ENCODE results near the gene NRL.

Gene NRL

GRCh38 chr14:24149302-24149969, 34.7 kb upstream of the NRL start:
- DNase-seq (ENCODE audit: low read depth in 1 of 2, low spot score in 1 of 2): no peak
- in situ Hi-C loops (cut with HindIII; ENCODE audit: low pct_unique_long_range_greater_than_20kb, low sequenced_read_pairs): no loop called here
- no peak for TF ChIP-seq JUND (IDR thresholded peaks at IDR 0.05; ENCODE audit: low read depth)

GRCh38 chr14:24147761-24148428, 33.1 kb upstream of the NRL start:
- TF ChIP-seq JUND (IDR thresholded peaks at IDR 0.05; ENCODE audit: low read depth): no peak
- DNase-seq (ENCODE audit: low read depth in 1 of 2, low spot score in 1 of 2): no peak
- in situ Hi-C loops (cut with HindIII; ENCODE audit: low pct_unique_long_range_greater_than_20kb, low sequenced_read_pairs): no loop called here

- TF ChIP-seq JUND (IDR thresholded peaks at IDR 0.05; ENCODE audit: low read depth): no peak
- peak; percentile 74 to 98 for DNase-seq (ENCODE audit: low read depth in 1 of 2, low spot score in 1 of 2)
- in situ Hi-C loops (cut with HindIII; ENCODE audit: low pct_unique_long_range_greater_than_20kb, low sequenced_read_pairs): no loop called here
Measured at GRCh38 chr14:24146978-24147760, 32.4 kb upstream of the NRL start, which contains the start of gene RNF31. TSS of gene RNF31 (plus strand) at chr14:24147498. CDS start at chr14:24147699, 201 bp downstream.

- no peak for TF ChIP-seq JUND (IDR thresholded peaks at IDR 0.05; ENCODE audit: low read depth)
- peak; percentile 81 to 97 for DNase-seq (ENCODE audit: low read depth in 1 of 2, low spot score in 1 of 2)
- in situ Hi-C loops (cut with HindIII; ENCODE audit: low pct_unique_long_range_greater_than_20kb, low sequenced_read_pairs): no loop called here
Measured at GRCh38 chr14:24146453-24146977, 31.8 kb upstream of the NRL start, which contains the start of gene PSME2. TSS of gene PSME2 (minus strand) at chr14:24146610. CDS start at chr14:24146581, 29 bp downstream.

GRCh38 chr14:24145690-24146452, 31.1 kb upstream of the NRL start:
- no peak for TF ChIP-seq JUND (IDR thresholded peaks at IDR 0.05; ENCODE audit: low read depth)
- no peak for DNase-seq (ENCODE audit: low read depth in 1 of 2, low spot score in 1 of 2)
- in situ Hi-C loops (cut with HindIII; ENCODE audit: low pct_unique_long_range_greater_than_20kb, low sequenced_read_pairs): no loop called here

GRCh38 chr14:24145219-24145618, 30.5 kb upstream of the NRL start:
- no peak for TF ChIP-seq JUND (IDR thresholded peaks at IDR 0.05; ENCODE audit: low read depth)
- in situ Hi-C loops (cut with HindIII; ENCODE audit: low pct_unique_long_range_greater_than_20kb, low sequenced_read_pairs): no loop called here
- no peak for DNase-seq (ENCODE audit: low read depth in 1 of 2, low spot score in 1 of 2)

- in situ Hi-C loops (cut with HindIII; ENCODE audit: low pct_unique_long_range_greater_than_20kb, low sequenced_read_pairs): no loop called here
- DNase-seq (ENCODE audit: low read depth in 1 of 2, low spot score in 1 of 2): no peak
- TF ChIP-seq JUND (IDR thresholded peaks at IDR 0.05; ENCODE audit: low read depth): no peak
Measured at GRCh38 chr14:24144451-24144850, 29.7 kb upstream of the NRL start.

GRCh38 chr14:24143511-24143910, 28.8 kb upstream of the NRL start:
- in situ Hi-C loops (cut with HindIII; ENCODE audit: low pct_unique_long_range_greater_than_20kb, low sequenced_read_pairs): no loop called here
- no peak for DNase-seq (ENCODE audit: low read depth in 1 of 2, low spot score in 1 of 2)
- TF ChIP-seq JUND (IDR thresholded peaks at IDR 0.05; ENCODE audit: low read depth): no peak

- DNase-seq (ENCODE audit: low read depth in 1 of 2, low spot score in 1 of 2): peak; percentile 92 to 98
- no peak for TF ChIP-seq JUND (IDR thresholded peaks at IDR 0.05; ENCODE audit: low read depth)
- in situ Hi-C loops (cut with HindIII; ENCODE audit: low pct_unique_long_range_greater_than_20kb, low sequenced_read_pairs): no loop called here
Measured at GRCh38 chr14:24141097-24141880, 26.5 kb upstream of the NRL start, which contains the start of gene EMC9. TSS of gene EMC9 (minus strand) at chr14:24141591. CDS start at chr14:24141304, 287 bp downstream.

GRCh38 chr14:24139272-24139934, 24.7 kb upstream of the NRL start:
- no peak for TF ChIP-seq JUND (IDR thresholded peaks at IDR 0.05; ENCODE audit: low read depth)
- in situ Hi-C loops (cut with HindIII; ENCODE audit: low pct_unique_long_range_greater_than_20kb, low sequenced_read_pairs): no loop called here
- DNase-seq (ENCODE audit: low read depth in 1 of 2, low spot score in 1 of 2): peak in 1 of 2 experiments; percentile 35

All from T47D (cell line).